WTC11 (cell line): Measurements from ENCODE around the gene C17orf107. TPM values are rescaled to one million over a fixed set of nuclear protein-coding genes. Genes with fewer than 3 reads are reported as not detected.

Experiments
- ATAC-seq: fragments of 200-7000 bp; cut with Tn5 transposase; 2 replicates; pipeline ENCODE4 v1.10.0; 2021; ENCODE audit warnings: mild to moderate bottlenecking, moderate library complexity
- CTCF ChIA-PET: fragments of 300-600 bp; sonication (Branson Sonifier 250); formaldehyde crosslinking; loops from one replicate; lab custom pipeline; 2021; ENCODE audit warnings: antibody characterized with exemption; lab: Charles Lee
- POLR2A ChIA-PET: fragments of 350-600 bp; sonication (Branson Sonifier 250); formaldehyde crosslinking; loops from one replicate; lab custom pipeline; 2021; ENCODE audit warnings: antibody characterized with exemption; lab: Charles Lee
- DNase-seq: peaks from one replicate; pipeline ENCODE4 v3.0.0; 2021; ENCODE audit warnings: low spot score
- H3K27ac Mint-ChIP-seq: 2 replicates; pipeline ENCODE4 v1.8.0; 2021; ENCODE audit warnings: mixed read lengths
- H3K27me3 Mint-ChIP-seq: 2 replicates; pipeline ENCODE4 v1.8.0; 2021; ENCODE audit warnings: low read depth, mild to moderate bottlenecking, moderate library complexity, mixed read lengths
- H3K36me3 Mint-ChIP-seq: 2 replicates; pipeline ENCODE4 v1.8.0; 2021; ENCODE audit warnings: mixed read lengths
- H3K4me1 Mint-ChIP-seq: 2 replicates; pipeline ENCODE4 v1.8.0; 2022; ENCODE audit warnings: mixed read lengths
- H3K4me3 Mint-ChIP-seq: 2 replicates; pipeline ENCODE4 v1.8.0; 2021; ENCODE audit warnings: mild to moderate bottlenecking, moderate library complexity, mixed read lengths
- H3K9me3 Mint-ChIP-seq: 2 replicates; pipeline ENCODE4 v1.8.0; 2021; ENCODE audit warnings: mixed read lengths
- CREB1 ChIP-seq: sonication (generic); formaldehyde crosslinking; IDR thresholded peaks from 2 replicates; pipeline ENCODE4 v1.8.0; 2023; ENCODE audit warnings: mild to moderate bottlenecking, missing genetic modification reagents
- ESRRA ChIP-seq: sonication (generic); formaldehyde crosslinking; IDR thresholded peaks from 2 replicates; pipeline ENCODE4 v1.8.1; 2022; ENCODE audit warnings: mild to moderate bottlenecking, missing genetic modification reagents, borderline replicate concordance
- FOXK1 ChIP-seq: sonication (generic); formaldehyde crosslinking; IDR thresholded peaks from 2 replicates; pipeline ENCODE4 v1.8.0; 2022; ENCODE audit warnings: mild to moderate bottlenecking, moderate library complexity, missing genetic modification reagents
- FOXP1 ChIP-seq: sonication (generic); formaldehyde crosslinking; IDR thresholded peaks from 2 replicates; pipeline ENCODE4 v1.8.0; 2022; ENCODE audit warnings: missing genetic modification reagents, mild to moderate bottlenecking, moderate library complexity, borderline replicate concordance
- JAZF1 ChIP-seq: fragments of 250-450 bp; sonication (Bioruptor Pico); IDR thresholded peaks from 2 replicates; pipeline ENCODE4 v1.9.0; 2021; ENCODE audit warnings: moderate library complexity, mild to moderate bottlenecking, inconsistent platforms
- KAT7 ChIP-seq: sonication (generic); formaldehyde crosslinking; IDR thresholded peaks from 2 replicates; pipeline ENCODE4 v1.8.1; 2023; ENCODE audit warnings: missing genetic modification reagents, mild to moderate bottlenecking, borderline replicate concordance
- NR1H2 ChIP-seq: sonication (generic); formaldehyde crosslinking; IDR thresholded peaks from 2 replicates; pipeline ENCODE4 v1.9.0; 2021; ENCODE audit warnings: mild to moderate bottlenecking, moderate library complexity, missing genetic modification reagents
- RORB ChIP-seq: fragments of 250-450 bp; sonication (Bioruptor Pico); IDR thresholded peaks from 2 replicates; pipeline ENCODE4 v1.9.0; 2021; ENCODE audit warnings: mild to moderate bottlenecking
- SOX15 ChIP-seq: fragments of 250-450 bp; sonication (Bioruptor Pico); IDR thresholded peaks from 2 replicates; pipeline ENCODE4 v1.9.0; 2021; ENCODE audit warnings: mild to moderate bottlenecking
- ZBTB21 ChIP-seq: sonication (generic); formaldehyde crosslinking; IDR thresholded peaks from 2 replicates; pipeline ENCODE4 v1.8.1; 2023; ENCODE audit warnings: mild to moderate bottlenecking, missing genetic modification reagents, borderline replicate concordance
- ZNF121 ChIP-seq: sonication (generic); formaldehyde crosslinking; IDR thresholded peaks from 2 replicates; pipeline ENCODE4 v1.8.0; 2023; ENCODE audit warnings: missing genetic modification reagents
- ZNF138 ChIP-seq: sonication (generic); formaldehyde crosslinking; conservative IDR thresholded peaks from 2 replicates; pipeline ENCODE4 v1.8.1; 2022; ENCODE audit warnings: mild to moderate bottlenecking, moderate library complexity, missing genetic modification reagents
- ZNF416 ChIP-seq: fragments of 250-450 bp; sonication (Bioruptor Pico); IDR thresholded peaks from 2 replicates; pipeline ENCODE4 v1.9.0; 2021; ENCODE audit warnings: mild to moderate bottlenecking, inconsistent platforms
- total RNA-seq: library from RNA; stranded (reverse); gene quantifications from 3 replicates; pipeline ENCODE4 v1.2.3, GENCODE V29; 2021
- TF ChIP-seq, protein P1 (sequence below): fragments of 250-450 bp; sonication (Bioruptor Pico); IDR thresholded peaks from 2 replicates; pipeline ENCODE4 v1.9.0; 2021; ENCODE audit warnings: moderate library complexity, mild to moderate bottlenecking, inconsistent platforms, borderline replicate concordance
- TF ChIP-seq, protein P2 (sequence below): sonication (generic); formaldehyde crosslinking; IDR thresholded peaks from 2 replicates; pipeline ENCODE4 v1.8.1; 2022; ENCODE audit warnings: mild to moderate bottlenecking, moderate library complexity, missing genetic modification reagents
- TF ChIP-seq, protein P3 (sequence below): sonication (generic); formaldehyde crosslinking; IDR thresholded peaks from 2 replicates; pipeline ENCODE4 v1.8.1; 2022; ENCODE audit warnings: low read depth, missing genetic modification reagents, borderline replicate concordance
- TF ChIP-seq, protein P4 (sequence below): fragments of 250-450 bp; sonication (Bioruptor Pico); IDR thresholded peaks from 2 replicates; pipeline ENCODE4 v2.1.2; 2022; ENCODE audit warnings: mild to moderate bottlenecking, moderate library complexity
- TF ChIP-seq, protein P5 (sequence below): fragments of 250-450 bp; sonication (Bioruptor Pico); conservative IDR thresholded peaks from 2 replicates; pipeline ENCODE4 v1.9.0; 2021; ENCODE audit warnings: mild to moderate bottlenecking
- TF ChIP-seq, protein P6 (sequence below): sonication (generic); formaldehyde crosslinking; IDR thresholded peaks from 2 replicates; pipeline ENCODE4 v1.8.1; 2023; ENCODE audit warnings: mild to moderate bottlenecking, missing genetic modification reagents, borderline replicate concordance
- TF ChIP-seq, protein P7 (sequence below): fragments of 250-450 bp; sonication (Bioruptor Pico); IDR thresholded peaks from 2 replicates; pipeline ENCODE4 v1.8.0; 2021; ENCODE audit warnings: mild to moderate bottlenecking

Gene C17orf107
- total RNA-seq, 1 experiment from 2014 or later: 8.7 TPM

DNA sequence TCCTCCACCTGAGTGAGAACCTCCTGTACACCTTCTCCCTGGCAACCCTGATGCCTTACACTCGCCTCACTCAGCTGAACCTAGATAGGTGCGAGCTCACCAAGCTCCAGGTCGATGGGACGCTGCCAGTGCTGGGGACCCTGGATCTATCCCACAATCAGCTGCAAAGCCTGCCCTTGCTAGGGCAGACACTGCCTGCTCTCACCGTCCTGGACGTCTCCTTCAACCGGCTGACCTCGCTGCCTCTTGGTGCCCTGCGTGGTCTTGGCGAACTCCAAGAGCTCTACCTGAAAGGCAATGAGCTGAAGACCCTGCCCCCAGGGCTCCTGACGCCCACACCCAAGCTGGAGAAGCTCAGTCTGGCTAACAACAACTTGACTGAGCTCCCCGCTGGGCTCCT lies 33.4 kb downstream of the C17orf107 start:
- CTCF ChIA-PET: interaction anchor here (0.9 to 3.3 kb wide), 2 partner anchors 13 to 24 kb away, joined by 4 to 39 read pairs; no protein-coding TSS in a partner anchor
- Mint-ChIP-seq H3K4me1 (peaks cover 9% of the 10 kb centered on the region), H3K27ac (no peak overlapping the region), H3K4me3 (no peak overlapping the region), H3K36me3 (peaks cover 13% of the 10 kb centered on the region), H3K27me3 (no peaks in the 10 kb centered on the region), H3K9me3 (no peaks in the 10 kb centered on the region)
- DNase-seq (no peak), ATAC-seq (no peak)
- POLR2A ChIA-PET: interaction anchor here (1.0 kb wide), 1 partner anchor 23 kb away, joined by 4 read pairs; no protein-coding TSS in a partner anchor
- TF ChIP-seq RORB (CRISPR knock-in tag): no peak
- TF ChIP-seq ZNF138 (CRISPR knock-in tag): no peak
- no peak for TF ChIP-seq ZNF416 (CRISPR knock-in tag)
- TF ChIP-seq, protein P1, sequence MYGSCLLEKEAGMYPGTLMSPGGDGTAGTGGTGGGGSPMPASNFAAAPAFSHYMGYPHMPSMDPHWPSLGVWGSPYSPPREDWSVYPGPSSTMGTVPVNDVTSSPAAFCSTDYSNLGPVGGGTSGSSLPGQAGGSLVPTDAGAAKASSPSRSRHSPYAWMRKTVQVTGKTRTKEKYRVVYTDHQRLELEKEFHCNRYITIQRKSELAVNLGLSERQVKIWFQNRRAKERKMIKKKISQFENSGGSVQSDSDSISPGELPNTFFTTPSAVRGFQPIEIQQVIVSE (CRISPR knock-in tag): no peak
- TF ChIP-seq ZBTB21 (CRISPR knock-in tag): no peak
- TF ChIP-seq, protein P2, sequence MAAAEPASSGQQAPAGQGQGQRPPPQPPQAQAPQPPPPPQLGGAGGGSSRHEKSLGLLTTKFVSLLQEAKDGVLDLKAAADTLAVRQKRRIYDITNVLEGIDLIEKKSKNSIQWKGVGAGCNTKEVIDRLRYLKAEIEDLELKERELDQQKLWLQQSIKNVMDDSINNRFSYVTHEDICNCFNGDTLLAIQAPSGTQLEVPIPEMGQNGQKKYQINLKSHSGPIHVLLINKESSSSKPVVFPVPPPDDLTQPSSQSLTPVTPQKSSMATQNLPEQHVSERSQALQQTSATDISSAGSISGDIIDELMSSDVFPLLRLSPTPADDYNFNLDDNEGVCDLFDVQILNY (CRISPR knock-in tag): no peak

DNA sequence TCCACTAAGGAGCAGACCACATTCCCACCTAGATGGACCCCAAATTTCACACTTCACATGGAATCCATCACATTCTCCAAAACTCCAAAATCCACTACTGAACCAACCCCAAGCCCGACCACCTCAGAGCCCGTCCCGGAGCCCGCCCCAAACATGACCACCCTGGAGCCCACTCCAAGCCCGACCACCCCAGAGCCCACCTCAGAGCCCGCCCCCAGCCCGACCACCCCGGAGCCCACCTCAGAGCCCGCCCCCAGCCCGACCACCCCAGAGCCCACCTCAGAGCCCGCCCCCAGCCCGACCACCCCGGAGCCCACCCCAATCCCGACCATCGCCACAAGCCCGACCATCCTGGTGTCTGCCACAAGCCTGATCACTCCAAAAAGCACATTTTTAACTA lies 34.3 kb downstream of the C17orf107 start:
- peaks cover 13% of the 10 kb centered on the region for H3K4me1 Mint-ChIP-seq
- no peak for ATAC-seq
- H3K9me3 Mint-ChIP-seq: no peaks in the 10 kb centered on the region
- no peak for TF ChIP-seq CREB1
- no peak for TF ChIP-seq SOX15 (CRISPR knock-in tag)
- TF ChIP-seq, protein P3, sequence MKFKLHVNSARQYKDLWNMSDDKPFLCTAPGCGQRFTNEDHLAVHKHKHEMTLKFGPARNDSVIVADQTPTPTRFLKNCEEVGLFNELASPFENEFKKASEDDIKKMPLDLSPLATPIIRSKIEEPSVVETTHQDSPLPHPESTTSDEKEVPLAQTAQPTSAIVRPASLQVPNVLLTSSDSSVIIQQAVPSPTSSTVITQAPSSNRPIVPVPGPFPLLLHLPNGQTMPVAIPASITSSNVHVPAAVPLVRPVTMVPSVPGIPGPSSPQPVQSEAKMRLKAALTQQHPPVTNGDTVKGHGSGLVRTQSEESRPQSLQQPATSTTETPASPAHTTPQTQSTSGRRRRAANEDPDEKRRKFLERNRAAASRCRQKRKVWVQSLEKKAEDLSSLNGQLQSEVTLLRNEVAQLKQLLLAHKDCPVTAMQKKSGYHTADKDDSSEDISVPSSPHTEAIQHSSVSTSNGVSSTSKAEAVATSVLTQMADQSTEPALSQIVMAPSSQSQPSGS (CRISPR knock-in tag): no peak
- TF ChIP-seq, protein P4, sequence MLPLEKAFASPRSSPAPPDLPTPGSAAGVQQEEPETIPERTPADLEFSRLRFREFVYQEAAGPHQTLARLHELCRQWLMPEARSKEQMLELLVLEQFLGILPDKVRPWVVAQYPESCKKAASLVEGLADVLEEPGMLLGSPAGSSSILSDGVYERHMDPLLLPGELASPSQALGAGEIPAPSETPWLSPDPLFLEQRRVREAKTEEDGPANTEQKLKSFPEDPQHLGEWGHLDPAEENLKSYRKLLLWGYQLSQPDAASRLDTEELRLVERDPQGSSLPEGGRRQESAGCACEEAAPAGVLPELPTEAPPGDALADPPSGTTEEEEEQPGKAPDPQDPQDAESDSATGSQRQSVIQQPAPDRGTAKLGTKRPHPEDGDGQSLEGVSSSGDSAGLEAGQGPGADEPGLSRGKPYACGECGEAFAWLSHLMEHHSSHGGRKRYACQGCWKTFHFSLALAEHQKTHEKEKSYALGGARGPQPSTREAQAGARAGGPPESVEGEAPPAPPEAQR: no peak
- TF ChIP-seq NR1H2 (CRISPR knock-in tag): no peak
- no peak for TF ChIP-seq ESRRA (CRISPR knock-in tag)
- TF ChIP-seq, protein P5, sequence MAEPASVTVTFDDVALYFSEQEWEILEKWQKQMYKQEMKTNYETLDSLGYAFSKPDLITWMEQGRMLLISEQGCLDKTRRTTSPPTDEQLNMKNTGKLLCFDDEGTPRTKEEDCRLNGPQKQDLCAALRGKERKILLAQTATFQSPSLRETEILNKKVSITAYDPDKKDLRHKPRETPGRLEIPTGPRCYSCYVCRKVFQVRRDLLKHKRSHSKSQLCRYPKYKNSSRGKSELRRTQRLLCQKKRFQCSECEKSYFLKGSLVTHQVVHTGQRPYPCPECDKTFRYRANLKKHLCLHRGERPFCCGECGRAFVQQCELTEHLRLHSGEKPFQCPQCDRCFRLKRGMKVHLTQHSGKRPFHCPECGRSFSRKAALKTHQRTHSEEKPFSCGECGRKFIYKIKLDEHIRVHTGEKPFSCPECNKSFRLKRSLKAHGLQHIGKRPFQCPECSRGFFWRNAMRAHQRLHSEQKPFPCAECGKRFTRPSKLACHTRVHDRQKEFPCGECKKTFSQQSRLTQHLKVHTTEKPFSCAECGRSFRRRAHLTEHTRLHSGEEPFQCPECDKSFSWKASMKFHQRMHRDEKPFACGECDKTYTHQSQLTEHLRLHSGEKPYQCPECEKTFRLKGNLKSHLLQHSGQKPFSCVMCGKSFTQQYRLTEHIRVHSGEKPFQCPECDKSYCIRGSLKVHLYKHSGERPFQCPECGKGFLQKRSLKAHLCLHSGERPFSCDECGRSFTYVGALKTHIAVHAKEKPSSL (CRISPR knock-in tag): no peak
- no peak for TF ChIP-seq KAT7 (CRISPR knock-in tag)
- TF ChIP-seq, protein P6, sequence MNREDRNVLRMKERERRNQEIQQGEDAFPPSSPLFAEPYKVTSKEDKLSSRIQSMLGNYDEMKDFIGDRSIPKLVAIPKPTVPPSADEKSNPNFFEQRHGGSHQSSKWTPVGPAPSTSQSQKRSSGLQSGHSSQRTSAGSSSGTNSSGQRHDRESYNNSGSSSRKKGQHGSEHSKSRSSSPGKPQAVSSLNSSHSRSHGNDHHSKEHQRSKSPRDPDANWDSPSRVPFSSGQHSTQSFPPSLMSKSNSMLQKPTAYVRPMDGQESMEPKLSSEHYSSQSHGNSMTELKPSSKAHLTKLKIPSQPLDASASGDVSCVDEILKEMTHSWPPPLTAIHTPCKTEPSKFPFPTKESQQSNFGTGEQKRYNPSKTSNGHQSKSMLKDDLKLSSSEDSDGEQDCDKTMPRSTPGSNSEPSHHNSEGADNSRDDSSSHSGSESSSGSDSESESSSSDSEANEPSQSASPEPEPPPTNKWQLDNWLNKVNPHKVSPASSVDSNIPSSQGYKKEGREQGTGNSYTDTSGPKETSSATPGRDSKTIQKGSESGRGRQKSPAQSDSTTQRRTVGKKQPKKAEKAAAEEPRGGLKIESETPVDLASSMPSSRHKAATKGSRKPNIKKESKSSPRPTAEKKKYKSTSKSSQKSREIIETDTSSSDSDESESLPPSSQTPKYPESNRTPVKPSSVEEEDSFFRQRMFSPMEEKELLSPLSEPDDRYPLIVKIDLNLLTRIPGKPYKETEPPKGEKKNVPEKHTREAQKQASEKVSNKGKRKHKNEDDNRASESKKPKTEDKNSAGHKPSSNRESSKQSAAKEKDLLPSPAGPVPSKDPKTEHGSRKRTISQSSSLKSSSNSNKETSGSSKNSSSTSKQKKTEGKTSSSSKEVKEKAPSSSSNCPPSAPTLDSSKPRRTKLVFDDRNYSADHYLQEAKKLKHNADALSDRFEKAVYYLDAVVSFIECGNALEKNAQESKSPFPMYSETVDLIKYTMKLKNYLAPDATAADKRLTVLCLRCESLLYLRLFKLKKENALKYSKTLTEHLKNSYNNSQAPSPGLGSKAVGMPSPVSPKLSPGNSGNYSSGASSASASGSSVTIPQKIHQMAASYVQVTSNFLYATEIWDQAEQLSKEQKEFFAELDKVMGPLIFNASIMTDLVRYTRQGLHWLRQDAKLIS (CRISPR knock-in tag): no peak
- TF ChIP-seq, protein P7, sequence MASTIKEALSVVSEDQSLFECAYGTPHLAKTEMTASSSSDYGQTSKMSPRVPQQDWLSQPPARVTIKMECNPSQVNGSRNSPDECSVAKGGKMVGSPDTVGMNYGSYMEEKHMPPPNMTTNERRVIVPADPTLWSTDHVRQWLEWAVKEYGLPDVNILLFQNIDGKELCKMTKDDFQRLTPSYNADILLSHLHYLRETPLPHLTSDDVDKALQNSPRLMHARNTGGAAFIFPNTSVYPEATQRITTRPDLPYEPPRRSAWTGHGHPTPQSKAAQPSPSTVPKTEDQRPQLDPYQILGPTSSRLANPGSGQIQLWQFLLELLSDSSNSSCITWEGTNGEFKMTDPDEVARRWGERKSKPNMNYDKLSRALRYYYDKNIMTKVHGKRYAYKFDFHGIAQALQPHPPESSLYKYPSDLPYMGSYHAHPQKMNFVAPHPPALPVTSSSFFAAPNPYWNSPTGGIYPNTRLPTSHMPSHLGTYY: no peak
- no peak for TF ChIP-seq JAZF1 (CRISPR knock-in tag)
- TF ChIP-seq FOXP1 (CRISPR knock-in tag): no peak
- TF ChIP-seq ZNF121 (CRISPR knock-in tag): no peak
- TF ChIP-seq FOXK1 (CRISPR knock-in tag): no peak
- TF ChIP-seq, protein P2 (CRISPR knock-in tag): no peak
- no peak overlapping the region for H3K27ac Mint-ChIP-seq
- ChIA-PET CTCF (interaction anchor here (0.5 to 3.3 kb wide), 10 partner anchors 10 to 129 kb away, joined by 3 to 39 read pairs (median 5); partner anchors contain the start of genes CAMTA2, CHRNE and SPAG7), POLR2A (no interaction called here)
- H3K4me3 Mint-ChIP-seq: no peak overlapping the region
- H3K27me3 Mint-ChIP-seq: no peaks in the 10 kb centered on the region
- peaks cover 22% of the 10 kb centered on the region for H3K36me3 Mint-ChIP-seq
- DNase-seq: no peak
